Activated T-cell treated with anti-CD3 and anti-CD28 coated beads, Interleukin-2, amount 50 U/mL, for 48 hours (primary cell): Measurements from ENCODE around the gene INO80.
"Not testable (repeated sequence)": the region's sequence is repeated elsewhere in the genome, so short reads cannot be mapped to it uniquely, and the experiment has no call there.

Experiments
- DNase-seq, 2 experiments: peaks; one replicate each; pipeline ENCODE4 v3.0.0-alpha.2; 2020

INO80 gene

GRCh38 chr15:41116962-41117252 is 827 bp upstream of the INO80 start:
- DNase-seq = no peak

GRCh38 chr15:41115652-41116115 is 396 bp downstream of the INO80 start:
- DNase-seq = peak; percentile 83 to 84

GRCh38 chr15:41115161-41115651 is 874 bp downstream of the INO80 start:
- DNase-seq = no peak

GRCh38 chr15:41106947-41107346 is 9.1 kb downstream of the INO80 start:
- DNase-seq = no peak

GRCh38 chr15:41105348-41106334 is 10.4 kb downstream of the INO80 start:
- no peak for DNase-seq

GRCh38 chr15:41104234-41104633 is 11.8 kb downstream of the INO80 start:
- DNase-seq = no peak

GRCh38 chr15:41102854-41103253 is 13.2 kb downstream of the INO80 start:
- no peak for DNase-seq

GRCh38 chr15:41096178-41096577 is 19.9 kb downstream of the INO80 start:
- DNase-seq = no peak

- no peak for DNase-seq
Observed at GRCh38 chr15:41085029-41085428, 31.1 kb downstream of the INO80 start.

GRCh38 chr15:41080144-41080543 is 35.9 kb downstream of the INO80 start:
- no peak for DNase-seq

GRCh38 chr15:41079717-41080116 is 36.4 kb downstream of the INO80 start:
- DNase-seq = no peak

- not testable (repeated sequence) for DNase-seq
Observed at GRCh38 chr15:41078879-41079278, 37.2 kb downstream of the INO80 start.

GRCh38 chr15:41078125-41078524 is 38.0 kb downstream of the INO80 start:
- no peak for DNase-seq

GRCh38 chr15:41073028-41073427 is 43.1 kb downstream of the INO80 start:
- DNase-seq = no peak

- no peak for DNase-seq
Observed at GRCh38 chr15:41072013-41072412, 44.1 kb downstream of the INO80 start.

- DNase-seq = no peak
Observed at GRCh38 chr15:41066516-41066915, 49.6 kb downstream of the INO80 start.

GRCh38 chr15:41061667-41062066 is 54.4 kb downstream of the INO80 start:
- no peak for DNase-seq

- DNase-seq = no peak
Observed at GRCh38 chr15:41060505-41060904, 55.6 kb downstream of the INO80 start.

GRCh38 chr15:41056810-41057209 is 59.3 kb downstream of the INO80 start:
- DNase-seq = no peak

GRCh38 chr15:41055706-41056105 is 60.4 kb downstream of the INO80 start:
- DNase-seq = no peak

- no peak for DNase-seq
Observed at GRCh38 chr15:41051139-41051538, 64.9 kb downstream of the INO80 start.

GRCh38 chr15:41048852-41049251 is 67.2 kb downstream of the INO80 start:
- DNase-seq = no peak

GRCh38 chr15:41048397-41048796 is 67.7 kb downstream of the INO80 start:
- no peak for DNase-seq

GRCh38 chr15:41047474-41047873 is 68.6 kb downstream of the INO80 start:
- DNase-seq = no peak
